ENCODE measurements around the gene DNAH9.

DNA sequence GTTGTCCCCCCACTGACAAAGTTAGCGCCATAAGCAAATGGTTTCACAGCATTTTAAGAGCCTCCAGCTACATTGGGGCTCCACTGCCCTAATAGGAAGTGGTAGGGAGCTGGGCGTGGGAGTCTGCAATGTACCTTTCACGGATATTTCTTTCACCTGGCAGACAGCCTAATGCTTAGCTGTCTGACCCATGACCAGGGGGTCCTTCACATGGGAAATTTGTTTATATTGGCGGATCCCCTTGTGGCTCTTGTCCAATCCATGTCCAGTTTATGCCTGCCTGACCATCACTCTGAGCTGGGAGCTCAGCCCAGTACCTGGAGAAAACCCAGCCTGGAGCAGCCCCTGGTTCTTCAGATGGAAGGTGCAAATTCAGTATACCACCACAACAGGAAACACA is 254.0 kb downstream of the DNAH9 start:
- TF ChIP-seq, protein P1, sequence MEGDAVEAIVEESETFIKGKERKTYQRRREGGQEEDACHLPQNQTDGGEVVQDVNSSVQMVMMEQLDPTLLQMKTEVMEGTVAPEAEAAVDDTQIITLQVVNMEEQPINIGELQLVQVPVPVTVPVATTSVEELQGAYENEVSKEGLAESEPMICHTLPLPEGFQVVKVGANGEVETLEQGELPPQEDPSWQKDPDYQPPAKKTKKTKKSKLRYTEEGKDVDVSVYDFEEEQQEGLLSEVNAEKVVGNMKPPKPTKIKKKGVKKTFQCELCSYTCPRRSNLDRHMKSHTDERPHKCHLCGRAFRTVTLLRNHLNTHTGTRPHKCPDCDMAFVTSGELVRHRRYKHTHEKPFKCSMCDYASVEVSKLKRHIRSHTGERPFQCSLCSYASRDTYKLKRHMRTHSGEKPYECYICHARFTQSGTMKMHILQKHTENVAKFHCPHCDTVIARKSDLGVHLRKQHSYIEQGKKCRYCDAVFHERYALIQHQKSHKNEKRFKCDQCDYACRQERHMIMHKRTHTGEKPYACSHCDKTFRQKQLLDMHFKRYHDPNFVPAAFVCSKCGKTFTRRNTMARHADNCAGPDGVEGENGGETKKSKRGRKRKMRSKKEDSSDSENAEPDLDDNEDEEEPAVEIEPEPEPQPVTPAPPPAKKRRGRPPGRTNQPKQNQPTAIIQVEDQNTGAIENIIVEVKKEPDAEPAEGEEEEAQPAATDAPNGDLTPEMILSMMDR (IDR thresholded peaks at IDR 0.05) = no peak
- no peak for TF ChIP-seq POLR2A (IDR thresholded peaks at IDR 0.05)
